ENCODE results near the gene MRPS30.
"Not testable (repeated sequence)": the region's sequence is repeated elsewhere in the genome, so short reads cannot be mapped to it uniquely, and the experiment has no call there.

Gene MRPS30

GRCh38 chr5:44821164-44821563 is 12.4 kb downstream of the MRPS30 start:
- DNase-seq (ENCODE audit: low read depth in 2 of 2): no peak

- not testable (repeated sequence) for DNase-seq (ENCODE audit: low read depth in 2 of 2)
Observed at GRCh38 chr5:44824662-44825061, 15.9 kb downstream of the MRPS30 start.

GRCh38 chr5:44827681-44828080 is 18.9 kb downstream of the MRPS30 start:
- no peak for DNase-seq (ENCODE audit: low read depth in 2 of 2)

GRCh38 chr5:44828719-44829118 is 20.0 kb downstream of the MRPS30 start:
- no peak for DNase-seq (ENCODE audit: low read depth in 2 of 2)

- DNase-seq (ENCODE audit: low read depth in 2 of 2): no peak
Observed at GRCh38 chr5:44830951-44831350, 22.2 kb downstream of the MRPS30 start.

GRCh38 chr5:44833249-44833648 is 24.5 kb downstream of the MRPS30 start:
- DNase-seq (ENCODE audit: low read depth in 2 of 2): no peak

GRCh38 chr5:44835693-44836092 is 26.9 kb downstream of the MRPS30 start:
- DNase-seq (ENCODE audit: low read depth in 2 of 2): no peak

GRCh38 chr5:44839018-44839681 is 30.4 kb downstream of the MRPS30 start:
- DNase-seq (ENCODE audit: low read depth in 2 of 2): no peak

GRCh38 chr5:44842496-44843282 is 33.9 kb downstream of the MRPS30 start:
- DNase-seq (ENCODE audit: low read depth in 2 of 2): no peak

GRCh38 chr5:44844744-44845143 is 36.0 kb downstream of the MRPS30 start:
- DNase-seq (ENCODE audit: low read depth in 2 of 2): no peak

GRCh38 chr5:44845777-44846176 is 37.0 kb downstream of the MRPS30 start:
- no peak for DNase-seq (ENCODE audit: low read depth in 2 of 2)

- no peak for DNase-seq (ENCODE audit: low read depth in 2 of 2)
Observed at GRCh38 chr5:44847206-44847852, 38.6 kb downstream of the MRPS30 start.

- no peak for DNase-seq (ENCODE audit: low read depth in 2 of 2)
Observed at GRCh38 chr5:44860267-44860666, 51.5 kb downstream of the MRPS30 start.

GRCh38 chr5:44862808-44863207 is 54.1 kb downstream of the MRPS30 start:
- DNase-seq (ENCODE audit: low read depth in 2 of 2): no peak

Measured in fibroblast of skin of left biceps (primary cell).